T-helper 2 cell treated with Interferon-gamma antibody and Interleukin-4, amounts not matched to agents 5 μg/mL and 100 μg/mL, for 36 hours (primary cell): ENCODE results near the gene MED31.
"Not testable (repeated sequence)": the region's sequence is repeated elsewhere in the genome, so short reads cannot be mapped to it uniquely, and the experiment has no call there.

Experiments
- DNase-seq: peaks from one replicate; pipeline ENCODE4 v3.0.0; 2021; ENCODE audit warnings: low spot score
- H3K27ac Mint-ChIP-seq: one replicate; pipeline ENCODE4 v1.8.0; 2021; ENCODE audit warnings: mild to moderate bottlenecking, mixed read lengths
- H3K27me3 Mint-ChIP-seq: one replicate; pipeline ENCODE4 v1.8.0; 2021; ENCODE audit warnings: low read depth, mixed read lengths
- H3K36me3 Mint-ChIP-seq: one replicate; pipeline ENCODE4 v1.8.0; 2021; ENCODE audit warnings: low read depth, mixed read lengths
- H3K4me1 Mint-ChIP-seq: one replicate; pipeline ENCODE4 v1.8.0; 2021; ENCODE audit warnings: low read depth, mixed read lengths
- H3K4me3 Mint-ChIP-seq: one replicate; pipeline ENCODE4 v1.8.0; 2022; ENCODE audit warnings: mild to moderate bottlenecking, moderate library complexity, mixed read lengths
- H3K9me3 Mint-ChIP-seq: one replicate; pipeline ENCODE4 v1.8.0; 2021; ENCODE audit warnings: mixed read lengths

The MED31 gene

DNA sequence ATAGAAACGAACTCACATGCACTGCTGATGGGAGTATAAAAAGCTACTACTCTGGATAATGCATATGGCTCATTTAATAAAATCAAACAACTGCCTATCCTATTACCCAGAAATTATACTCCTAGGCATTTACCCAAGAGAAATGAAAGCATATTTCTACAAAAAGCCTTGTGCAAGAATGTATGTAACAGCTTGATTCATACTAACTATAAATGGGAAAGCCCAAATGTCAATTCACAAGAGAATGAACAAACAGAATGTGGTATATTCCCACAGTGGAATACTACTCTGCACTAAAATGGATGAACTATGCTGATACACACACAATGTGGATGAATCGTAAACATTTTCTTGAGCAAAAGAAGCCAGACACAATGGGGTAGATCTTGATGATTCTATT, 49.3 kb downstream of the MED31 start:
- Mint-ChIP-seq H3K36me3 (peaks cover 32% of the 10 kb centered on the region), H3K9me3 (no peaks in the 10 kb centered on the region), H3K4me3 (no peak overlapping the region), H3K27ac (no peak overlapping the region), H3K4me1 (peaks cover 7% of the 10 kb centered on the region), H3K27me3 (no peaks in the 10 kb centered on the region)
- DNase-seq: no peak

DNA sequence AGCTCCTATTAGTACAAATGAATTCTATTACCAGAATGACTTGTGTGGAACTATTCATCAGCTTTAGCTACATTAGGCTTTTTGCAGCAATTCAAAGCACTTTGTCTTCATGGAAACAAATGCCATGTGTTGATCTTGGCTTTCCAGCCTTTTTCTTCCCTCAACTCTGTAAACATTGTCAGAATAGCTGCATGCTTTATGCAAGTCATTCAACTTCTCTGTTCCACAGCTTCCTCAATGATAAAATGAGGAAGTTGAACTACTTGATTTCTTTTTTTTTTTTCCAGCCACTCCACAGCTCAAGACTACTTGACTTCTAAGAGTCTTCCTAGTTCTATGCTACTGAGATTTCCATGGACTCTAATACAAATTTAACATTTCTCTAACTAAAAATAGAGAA, 52.0 kb downstream of the MED31 start:
- H3K4me1 Mint-ChIP-seq: peaks cover 7% of the 10 kb centered on the region
- no peak overlapping the region for H3K4me3 Mint-ChIP-seq
- no peak for DNase-seq
- H3K9me3 Mint-ChIP-seq: no peaks in the 10 kb centered on the region
- peaks cover 21% of the 10 kb centered on the region for H3K36me3 Mint-ChIP-seq
- H3K27me3 Mint-ChIP-seq: no peaks in the 10 kb centered on the region
- H3K27ac Mint-ChIP-seq: no peak overlapping the region

DNA sequence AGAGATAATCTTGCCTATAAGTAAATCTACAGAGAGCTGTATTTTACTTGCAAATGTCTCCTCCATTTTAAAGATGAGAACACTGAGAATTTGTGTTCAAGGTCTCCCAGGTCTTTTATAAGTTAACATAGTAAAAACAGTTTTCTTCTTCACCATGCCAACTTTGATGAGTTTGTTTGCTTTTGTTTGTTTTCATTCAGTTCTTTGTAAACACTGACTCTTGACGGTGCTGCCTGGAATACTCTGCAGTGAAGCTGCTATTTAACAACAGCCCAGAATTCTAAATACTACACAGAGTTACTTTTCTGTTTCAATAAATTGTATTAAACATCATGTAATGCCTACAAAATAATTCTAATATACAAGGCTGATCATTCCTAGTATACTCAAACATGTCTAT, 53.7 kb downstream of the MED31 start:
- H3K36me3 Mint-ChIP-seq: peaks cover 27% of the 10 kb centered on the region
- H3K27me3 Mint-ChIP-seq: no peaks in the 10 kb centered on the region
- no peaks in the 10 kb centered on the region for H3K4me1 Mint-ChIP-seq
- no peak overlapping the region for H3K27ac Mint-ChIP-seq
- no peaks in the 10 kb centered on the region for H3K9me3 Mint-ChIP-seq
- H3K4me3 Mint-ChIP-seq: no peak overlapping the region
- no peak for DNase-seq

DNA sequence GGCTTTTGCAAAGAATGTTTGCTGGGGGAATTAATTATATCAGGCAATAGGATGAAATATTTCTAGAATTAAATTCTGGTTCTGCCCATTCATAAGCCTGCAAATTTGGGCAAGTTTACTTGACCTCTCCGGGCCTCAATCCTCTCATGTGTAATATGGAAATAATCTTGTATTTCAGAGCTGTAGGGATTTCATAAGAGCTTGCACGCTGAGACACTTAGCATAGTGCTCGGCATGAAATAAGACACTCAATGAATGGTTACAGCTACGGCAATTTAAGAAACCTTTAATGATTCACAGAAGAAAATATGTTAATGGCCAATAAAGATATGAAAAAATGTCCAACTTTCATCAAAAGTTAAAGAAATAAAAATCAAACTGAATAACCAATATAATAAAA, 54.5 kb downstream of the MED31 start:
- Mint-ChIP-seq H3K27me3 (no peaks in the 10 kb centered on the region), H3K4me1 (peaks cover 1% of the 10 kb centered on the region)
- no peak for DNase-seq

DNA sequence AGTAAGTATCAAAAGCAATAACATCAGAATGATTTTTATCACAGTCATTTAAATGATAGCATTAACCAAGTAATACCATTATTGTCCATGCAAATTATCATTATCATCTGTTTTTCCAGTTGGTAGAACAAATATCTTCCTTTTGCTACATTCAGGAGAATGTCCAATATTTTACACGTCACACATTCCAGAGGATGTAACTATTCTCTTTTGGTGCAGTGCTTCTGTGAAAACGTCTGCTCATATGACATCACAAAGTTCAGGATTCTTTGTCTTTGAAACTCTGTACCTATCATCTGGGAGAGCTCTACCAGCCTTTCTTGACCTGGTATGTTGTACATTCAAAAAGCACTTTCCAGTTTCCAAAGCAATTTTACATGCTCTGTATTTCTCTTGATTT, 54.9 kb downstream of the MED31 start:
- Mint-ChIP-seq H3K27me3 (no peaks in the 10 kb centered on the region), H3K4me1 (peaks cover 3% of the 10 kb centered on the region), H3K36me3 (peaks cover 34% of the 10 kb centered on the region), H3K4me3 (no peak overlapping the region), H3K27ac (no peak overlapping the region), H3K9me3 (no peaks in the 10 kb centered on the region)
- DNase-seq: no peak

More for the DNA sequence above, 54.5 kb downstream of the MED31 start:
- H3K27ac Mint-ChIP-seq: no peak overlapping the region
- H3K4me3 Mint-ChIP-seq: no peak overlapping the region
- no peaks in the 10 kb centered on the region for H3K9me3 Mint-ChIP-seq
- H3K36me3 Mint-ChIP-seq: peaks cover 32% of the 10 kb centered on the region

DNA sequence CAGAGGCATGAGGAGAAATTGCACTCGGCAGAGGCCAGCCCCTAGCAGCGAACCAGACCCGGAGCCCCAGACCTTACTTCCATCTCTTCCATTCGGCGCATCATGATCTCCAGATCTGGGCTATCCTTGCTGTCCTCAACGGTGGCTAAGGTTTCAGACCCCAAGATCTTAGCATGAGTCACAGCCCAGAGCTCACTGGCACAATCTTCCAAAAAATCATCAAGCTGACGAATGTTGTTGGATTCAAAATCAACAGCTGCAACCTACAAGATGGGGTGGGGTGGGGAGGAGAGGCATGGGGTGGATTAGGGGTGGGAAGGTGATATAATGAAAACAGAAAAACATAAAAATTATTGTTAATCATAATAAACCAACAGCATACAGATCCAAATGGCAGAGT, 55.3 kb downstream of the MED31 start:
- no peak for DNase-seq
- Mint-ChIP-seq H3K9me3 (no peaks in the 10 kb centered on the region), H3K36me3 (peaks cover 34% of the 10 kb centered on the region), H3K4me1 (peaks cover 3% of the 10 kb centered on the region), H3K27me3 (no peaks in the 10 kb centered on the region), H3K4me3 (no peak overlapping the region), H3K27ac (no peak overlapping the region)

DNA sequence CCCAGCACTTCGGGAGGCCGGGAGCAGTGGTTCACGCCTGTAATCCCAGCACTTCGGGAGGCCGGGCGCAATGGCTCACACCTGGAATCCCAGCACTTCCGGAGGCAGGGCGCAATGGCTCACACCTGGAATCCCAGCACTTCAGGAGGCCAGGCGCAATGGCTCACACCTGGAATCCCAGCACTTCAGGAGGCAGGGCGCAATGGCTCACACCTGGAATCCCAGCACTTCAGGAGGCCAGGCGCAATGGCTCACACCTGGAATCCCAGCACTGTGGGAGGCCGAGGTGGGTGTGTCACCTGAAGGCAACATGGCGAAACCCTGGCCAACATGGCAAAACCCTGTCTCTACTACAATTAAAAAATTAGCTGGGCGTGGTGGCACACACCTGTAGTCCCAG, 58.0 kb downstream of the MED31 start:
- H3K27ac Mint-ChIP-seq, H3K9me3 Mint-ChIP-seq, H3K27me3 Mint-ChIP-seq, H3K4me3 Mint-ChIP-seq, H3K4me1 Mint-ChIP-seq, DNase-seq: not testable (repeated sequence)
- peaks cover 37% of the 10 kb centered on the region for H3K36me3 Mint-ChIP-seq
